ENCODE measurements around the gene IFT88. TPM values are rescaled to one million over a fixed set of nuclear protein-coding genes. Genes with fewer than 3 reads are reported as not detected.
A peak's percentile ranks its signal among the peaks of the same experiment; 100 is the strongest.

Gene IFT88
- total and polyA plus RNA-seq, 9 of the 15 experiments (the other 6 are each of a cell fraction or from before 2014, with no cell fraction given), result 8.3 to 13.5 (median 10.0) TPM

- TF ChIP-seq PATZ1 (CRISPR knock-in tag; IDR thresholded peaks at IDR 0.05; ENCODE audit: borderline replicate concordance) (no peak), MCM3 (IDR thresholded peaks at IDR 0.05) (no peak), ETS1 (conservative IDR thresholded peaks at IDR 0.05; ENCODE audit: control insufficient read depth, low read depth, low read length) (peak; percentile 43; the same call in 1 of the 2 replicates), PHTF2 (CRISPR knock-in tag; IDR thresholded peaks at IDR 0.05) (no peak), SNRNP70 (optimal IDR thresholded peaks at IDR 0.05; ENCODE audit: low read depth, low read length) (no peak), PURB (CRISPR knock-in tag; IDR thresholded peaks at IDR 0.05; ENCODE audit: low read depth) (no peak), ZNF444 (CRISPR knock-in tag; IDR thresholded peaks at IDR 0.05) (no peak), CREM (IDR thresholded peaks at IDR 0.05; ENCODE audit: low read depth) (no peak), ZBTB9 (CRISPR knock-in tag; IDR thresholded peaks at IDR 0.05) (no peak), NR3C1 (CRISPR knock-in tag; IDR thresholded peaks at IDR 0.05) (no peak), MITF (IDR thresholded peaks at IDR 0.05) (no peak), ZFP30 (CRISPR knock-in tag; IDR thresholded peaks at IDR 0.05; ENCODE audit: borderline replicate concordance) (no peak), ZSCAN32 (CRISPR knock-in tag; IDR thresholded peaks at IDR 0.05) (no peak)
These were observed 137.0 kb downstream of the IFT88 start (continued) for GRCh38 chr13:20703780-20704458.

Data from K562 (cell line).